Stimulated activated CD4-positive, alpha-beta T cell treated with anti-CD3 and anti-CD28 coated beads, TNF-alpha, amount 100 ng/mL, for 24 hours (primary cell): Measurements from ENCODE around the gene MRPL40.

Source experiments
- DNase-seq, 3 experiments: peaks; one replicate each; pipeline ENCODE4 v3.0.0-alpha.2; 2020; ENCODE audit warnings: low read depth in 3 of 3

The MRPL40 gene

DNA sequence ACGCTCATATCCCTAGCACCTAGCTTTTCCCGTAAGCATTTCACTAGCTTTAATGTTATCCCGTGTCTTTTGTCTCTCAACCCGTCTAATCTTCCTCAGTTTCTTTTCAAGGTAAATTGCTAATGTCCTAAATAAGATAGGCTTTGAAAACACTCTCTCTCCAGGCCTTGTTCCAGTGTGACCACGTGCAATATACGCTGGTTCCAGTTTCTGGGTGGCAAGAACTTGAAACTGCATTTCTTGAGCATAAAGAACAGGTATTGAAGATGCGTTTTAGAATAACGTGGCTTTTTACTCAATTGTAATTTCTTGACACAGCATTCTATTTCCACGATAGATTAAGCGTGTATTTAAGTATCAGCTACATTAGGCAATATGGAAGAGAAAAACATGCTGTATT, 48.4 kb downstream of the MRPL40 start:
- no peak for DNase-seq

GRCh38 chr22:19482297-19482696, 50.0 kb downstream of the MRPL40 start:
- no peak for DNase-seq

DNA sequence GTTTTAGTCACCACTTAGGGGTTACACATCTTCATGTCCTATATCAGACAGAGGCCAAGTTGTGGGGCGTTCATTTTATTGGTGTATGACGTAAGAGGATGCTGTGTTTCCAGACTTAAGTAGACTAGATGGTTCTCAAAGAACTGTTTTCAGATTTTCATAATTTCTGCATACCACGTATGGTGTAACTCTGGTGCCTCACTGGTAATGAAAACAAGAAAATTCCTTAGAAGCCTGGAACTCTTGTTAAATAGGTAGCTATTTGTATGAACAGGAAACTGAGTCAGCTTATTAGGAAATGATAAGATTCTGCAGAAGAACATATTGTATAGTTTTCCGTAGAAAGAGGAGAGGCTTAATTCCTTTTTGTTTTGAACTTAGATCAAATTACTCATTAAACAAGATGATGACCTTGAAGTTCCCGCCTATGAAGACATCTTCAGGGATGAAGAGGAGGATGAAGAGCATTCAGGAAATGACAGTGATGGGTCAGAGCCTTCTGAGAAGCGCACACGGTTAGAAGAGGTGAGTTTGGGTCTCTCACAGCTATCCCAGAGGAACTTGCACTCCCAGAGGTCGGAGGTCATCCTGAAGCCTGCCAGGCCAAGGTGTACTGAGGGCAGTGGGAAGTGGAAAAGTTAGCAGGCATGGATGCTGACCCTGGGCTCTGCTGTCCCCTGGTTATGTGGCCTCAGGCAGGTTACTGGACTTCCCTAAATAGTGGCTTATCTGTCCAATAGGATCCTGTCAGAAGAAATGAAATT, 51.3 kb downstream of the MRPL40 start:
- no peak for DNase-seq
